HG02588 (cell line): ENCODE measurements around the gene OGDH.
"Not testable (repeated sequence)": the region's sequence is repeated elsewhere in the genome, so short reads cannot be mapped to it uniquely, and the experiment has no call there.

Experiments
- ATAC-seq: cut with Tn5 transposase; IDR thresholded peaks from one replicate; pipeline ENCODE4 v1.9.1; 2021; ENCODE audit warnings: mild to moderate bottlenecking, moderate library complexity; ENCODE audit not compliant: unreplicated experiment

Gene OGDH

DNA sequence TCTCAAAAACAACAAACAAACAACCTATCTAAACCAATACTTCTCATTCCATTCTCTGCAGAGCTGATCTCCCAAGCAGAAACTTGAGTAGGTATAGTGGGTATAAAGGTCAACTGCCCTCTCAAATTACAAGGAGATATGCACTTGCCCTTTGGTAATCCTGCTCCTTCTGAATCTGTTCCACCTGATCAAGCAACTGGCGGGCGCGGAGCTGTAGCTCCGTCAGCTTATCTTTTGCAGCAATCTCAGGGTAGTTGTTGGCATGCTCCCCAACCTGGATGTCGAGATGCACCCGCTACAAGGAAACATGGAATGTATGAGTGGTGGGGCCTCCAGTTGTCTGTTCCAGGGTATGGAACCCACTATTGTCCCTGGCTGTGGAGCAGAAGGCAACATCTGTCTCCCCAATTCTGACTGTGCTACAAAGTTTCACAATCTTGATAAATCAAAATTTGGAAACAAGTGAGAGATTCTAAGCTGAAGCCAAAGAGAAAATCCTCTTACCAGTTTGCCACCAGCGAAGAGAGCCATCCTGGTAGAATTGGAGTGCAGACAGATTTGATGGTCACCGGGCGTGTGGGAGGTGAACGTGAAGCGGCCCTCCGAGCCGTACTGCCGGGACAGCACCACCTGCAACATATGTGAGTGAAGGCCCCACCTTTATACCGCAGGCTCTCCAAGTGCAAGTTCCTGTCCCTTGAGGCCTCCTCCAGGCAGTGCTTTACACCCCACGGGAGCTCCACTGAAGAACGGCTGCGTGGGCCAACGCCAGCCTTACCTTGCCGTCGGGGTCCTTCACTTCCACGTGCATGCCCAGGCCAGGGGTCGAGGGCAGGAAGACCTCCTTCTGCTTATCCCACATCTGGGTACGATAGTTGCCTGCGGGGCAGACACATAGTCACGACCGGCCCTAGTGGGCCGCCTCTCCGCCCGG is 25.2 kb upstream of the OGDH start:
- ATAC-seq = peak; percentile 26

DNA sequence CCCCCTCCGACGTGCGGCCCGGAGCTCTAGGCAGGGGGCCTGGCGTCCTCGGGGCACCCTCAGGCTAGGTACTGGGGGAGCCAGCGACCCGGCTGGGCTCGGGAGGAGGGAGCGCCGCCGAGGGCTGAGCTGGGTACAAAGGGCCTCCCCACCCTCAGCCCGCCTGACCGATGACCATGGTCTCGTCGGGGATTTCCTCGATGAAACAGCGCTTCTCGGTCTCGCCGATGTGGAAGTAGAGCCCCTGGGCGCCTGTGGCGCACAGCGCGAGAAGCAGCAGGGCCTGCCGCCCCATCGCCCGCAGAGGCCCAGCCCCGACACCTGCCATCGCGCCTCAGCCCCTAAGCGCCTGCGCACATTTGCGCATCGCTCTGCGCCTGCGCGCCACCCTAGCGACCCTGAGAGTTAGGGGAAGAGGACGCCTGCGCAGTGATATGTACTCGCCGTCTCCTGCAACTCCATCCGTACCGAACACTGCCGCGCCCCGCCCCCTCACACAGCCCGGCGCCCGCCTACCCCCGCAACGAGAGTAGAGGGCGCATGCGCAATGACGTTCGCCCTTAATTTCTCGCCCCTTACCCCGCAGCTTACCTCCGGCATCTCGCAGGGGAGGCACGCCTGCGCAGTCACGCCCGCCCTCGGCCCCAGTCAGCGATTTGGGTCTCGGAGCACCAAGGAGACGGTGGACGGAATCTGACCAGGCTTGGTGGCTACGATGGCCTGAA is 24.4 kb upstream of the OGDH start, which contains the start of gene TMED4:
TSS of gene TMED4 (minus strand) at position 353 of the 725 bp plus-strand sequence. CDS start at position 328, 25 bp downstream.
- peak; percentile 88 for ATAC-seq

DNA sequence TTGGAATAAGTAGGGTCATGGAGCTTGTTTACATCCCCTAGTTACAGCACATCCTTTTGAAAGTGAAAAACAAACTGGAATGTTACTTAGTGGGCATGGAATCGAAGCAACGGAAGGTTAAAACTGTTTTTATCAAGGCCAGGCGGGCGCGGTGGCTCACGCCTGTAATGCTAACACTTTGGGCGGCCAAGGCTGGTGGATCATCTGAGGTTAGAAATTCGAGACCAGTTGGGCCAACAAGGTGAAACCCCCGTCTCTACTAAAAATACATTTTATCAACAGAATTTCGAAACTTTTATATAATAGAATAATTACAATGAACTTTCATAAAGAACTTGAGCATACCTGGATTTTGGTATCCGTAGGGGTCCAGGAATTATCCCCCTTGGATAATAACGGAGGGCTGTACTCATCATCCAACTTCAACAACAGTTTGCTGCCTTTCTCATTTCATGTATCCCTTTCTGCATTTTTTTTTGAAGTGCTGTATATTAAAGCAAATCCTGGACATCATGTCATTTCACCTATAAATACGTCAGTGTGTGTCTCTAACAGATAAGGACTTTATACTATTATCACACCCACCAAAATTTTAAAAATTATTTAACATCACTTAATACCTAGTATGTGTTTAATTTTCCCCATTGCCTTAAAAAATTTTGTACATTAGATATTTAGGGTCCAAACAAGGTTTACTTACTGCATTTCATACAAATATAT is 23.1 kb upstream of the OGDH start:
- no peak for ATAC-seq

DNA sequence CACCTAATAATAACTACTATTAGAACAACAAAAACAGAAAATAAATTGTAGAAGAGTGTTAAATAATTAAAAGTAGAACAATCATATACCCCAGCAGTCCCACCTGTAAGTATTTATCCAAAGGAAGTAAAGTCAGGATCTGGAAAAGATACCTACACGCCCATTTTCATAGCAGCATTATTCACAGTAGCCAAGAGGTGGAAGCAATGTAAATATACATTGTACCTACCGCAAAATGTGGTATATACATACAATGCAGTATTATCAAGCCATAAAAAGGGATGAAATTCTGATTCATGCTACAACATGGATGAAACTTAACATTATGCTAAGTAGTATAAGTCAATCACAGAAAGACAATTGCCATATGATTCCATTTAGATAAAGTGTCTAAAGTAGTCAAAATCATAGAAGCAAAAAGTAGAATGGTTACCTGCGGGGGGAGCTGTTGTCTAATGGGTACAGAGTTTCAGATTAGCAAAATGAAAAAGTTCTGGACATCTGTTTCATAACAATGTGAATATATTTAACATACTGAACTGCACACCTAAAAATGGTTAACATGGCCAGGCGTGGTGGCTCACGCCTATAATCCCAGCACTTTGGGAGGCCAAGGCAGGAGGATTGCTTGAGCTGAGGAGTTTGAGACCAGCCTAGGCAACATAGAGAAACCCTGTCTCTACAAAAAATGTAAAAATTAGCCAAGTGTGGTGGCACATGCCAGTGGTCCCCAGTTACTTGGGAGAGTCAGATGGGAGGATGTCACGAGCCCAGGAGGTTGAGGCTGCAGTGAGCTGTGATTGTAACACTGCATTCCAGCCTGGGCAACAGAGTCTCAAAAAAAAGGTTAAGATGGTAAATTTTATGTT is 18.4 kb upstream of the OGDH start:
- ATAC-seq = no peak

DNA sequence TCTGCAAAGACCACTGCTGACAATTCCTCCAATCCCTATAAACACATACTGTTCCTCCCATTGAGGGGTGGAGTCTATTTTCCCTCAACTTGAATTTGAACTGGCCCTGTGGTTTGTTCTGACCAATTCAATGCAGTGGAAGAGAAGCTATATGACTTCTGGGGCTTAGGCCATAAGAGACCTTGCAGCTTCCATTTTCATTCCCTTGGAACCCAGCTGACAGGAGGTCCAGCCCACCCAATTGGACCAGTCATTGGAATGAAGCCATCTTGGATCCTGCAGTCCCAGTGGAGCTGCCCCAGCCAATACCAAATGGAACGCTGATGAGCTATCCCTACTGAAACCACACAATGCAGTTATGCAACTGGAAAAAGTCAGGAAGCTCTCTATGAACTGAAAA is 15.5 kb upstream of the OGDH start:
- ATAC-seq = no peak

DNA sequence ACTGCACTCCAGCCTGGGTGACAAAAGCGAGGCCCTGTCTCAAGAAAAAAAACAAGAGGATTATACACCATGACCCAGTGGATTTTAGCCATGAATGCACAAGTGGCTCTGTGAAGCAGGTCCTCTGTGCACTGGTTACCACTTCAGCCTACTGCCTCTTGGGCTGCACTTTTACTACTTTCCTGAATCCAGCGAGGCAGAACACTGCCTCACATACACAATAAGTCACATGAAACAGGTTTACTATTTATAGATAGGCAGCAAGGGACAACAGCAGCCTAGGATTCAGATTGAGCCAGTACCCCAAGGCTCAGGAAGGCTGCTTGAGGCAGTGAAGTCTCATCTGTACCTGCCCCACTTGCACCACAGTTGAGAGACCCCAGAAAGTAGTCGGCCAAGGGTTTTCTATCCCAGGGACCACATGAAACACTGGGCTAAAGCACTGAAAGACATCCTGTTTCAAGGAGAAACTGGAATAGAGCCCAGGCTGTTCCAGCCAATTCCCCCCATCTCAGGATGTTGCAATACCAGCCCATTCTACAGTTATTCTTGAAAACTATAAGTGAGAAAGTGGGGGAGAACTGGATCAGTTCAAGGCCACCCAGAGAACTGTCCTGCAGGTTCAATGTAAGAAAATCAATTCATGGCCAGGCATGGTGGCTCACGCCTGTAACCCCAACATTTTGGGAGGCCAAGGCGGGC is 10.3 kb upstream of the OGDH start:
- no peak for ATAC-seq

DNA sequence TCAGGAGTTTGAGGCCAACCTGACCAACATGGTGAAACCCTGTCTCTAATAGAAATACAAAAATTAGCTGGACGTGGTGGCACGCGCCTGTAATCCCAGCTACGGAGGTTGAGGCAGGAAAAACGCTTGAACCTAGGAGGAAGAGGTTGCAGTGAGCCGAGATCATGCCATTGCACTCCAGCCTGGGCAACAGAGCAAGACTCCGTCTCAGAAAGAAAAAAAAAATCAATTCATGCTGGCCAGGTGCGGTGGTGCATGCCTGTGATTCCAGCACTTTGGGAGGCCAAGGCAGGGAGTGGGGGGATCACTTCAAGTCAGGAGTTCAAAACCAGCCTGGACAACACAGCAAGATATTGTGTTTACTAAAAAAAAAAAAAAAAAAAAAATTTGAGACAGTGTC is 9.2 kb upstream of the OGDH start:
- ATAC-seq = not testable (repeated sequence)

DNA sequence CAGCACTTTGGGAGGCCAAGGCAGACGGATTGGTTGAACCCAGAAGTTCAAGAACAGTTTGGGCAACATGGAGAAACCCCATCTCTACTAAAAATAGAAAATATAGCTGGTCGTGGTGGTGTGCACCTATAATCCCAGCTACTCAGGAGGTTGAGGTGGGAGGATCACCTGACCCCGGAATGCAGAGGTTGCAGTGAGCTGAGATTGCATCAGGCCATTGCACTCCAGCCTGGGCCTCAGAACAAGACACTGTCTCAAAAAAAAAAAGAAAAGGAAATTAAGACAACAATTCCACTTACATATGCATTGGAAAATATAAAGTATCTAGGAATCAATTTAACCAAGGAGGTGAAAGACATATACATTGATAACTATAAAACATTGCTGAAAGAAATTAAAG is 7.2 kb upstream of the OGDH start:
- no peak for ATAC-seq

DNA sequence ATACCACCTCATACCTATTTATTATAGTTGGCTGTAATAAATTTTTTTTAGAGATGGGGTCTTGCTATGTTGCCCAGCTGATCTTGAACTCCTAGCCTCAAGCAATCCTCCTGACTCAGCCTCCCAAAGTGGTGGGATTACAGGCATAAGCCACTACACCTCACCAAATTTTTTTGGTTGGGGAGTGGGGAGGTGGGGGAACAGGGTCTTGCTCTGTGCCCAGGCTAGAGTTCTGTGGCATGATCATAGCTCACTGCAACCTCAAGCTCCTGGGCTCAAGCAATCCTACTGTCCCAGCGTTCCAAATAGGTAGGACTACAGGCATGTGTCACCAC is 3.9 kb upstream of the OGDH start:
- ATAC-seq = no peak

DNA sequence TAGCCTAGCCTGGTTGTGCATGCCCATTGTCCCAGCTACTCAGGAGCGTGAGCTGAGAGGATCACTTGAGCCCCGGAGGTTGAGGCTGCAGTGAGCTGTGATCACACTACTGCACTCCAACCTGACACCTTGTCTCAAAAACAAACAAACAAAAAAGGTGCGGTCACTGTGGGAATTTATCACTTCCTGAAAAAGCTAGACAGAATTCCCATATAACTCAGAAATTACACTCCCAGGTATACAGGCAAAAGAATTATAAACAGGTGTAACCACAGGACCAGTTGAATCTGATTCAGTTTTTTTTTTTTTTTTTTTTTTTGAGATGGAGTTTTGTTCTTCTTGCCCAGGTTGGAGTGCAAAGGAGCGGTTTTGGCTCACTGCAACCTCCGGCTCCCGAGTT is 3.2 kb upstream of the OGDH start:
- no peak for ATAC-seq

DNA sequence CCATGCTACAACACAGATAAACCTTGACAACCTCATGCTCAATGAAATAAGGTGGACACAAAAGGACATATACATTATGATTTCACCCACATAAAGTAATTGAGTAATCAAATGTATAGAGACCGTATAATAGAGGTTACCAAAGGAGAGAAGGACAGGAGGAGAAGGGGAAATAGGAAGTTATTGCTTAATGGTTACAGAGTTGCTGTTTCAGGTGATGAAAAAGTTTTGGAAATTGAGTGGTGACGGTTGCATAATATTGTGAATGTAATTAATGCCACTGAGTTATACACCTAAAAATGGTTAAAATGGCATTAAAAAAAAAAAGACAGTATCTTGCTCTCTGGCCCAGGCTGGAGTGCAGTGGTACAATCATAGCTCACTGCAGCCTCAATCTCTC is 1.5 kb upstream of the OGDH start:
- no peak for ATAC-seq

DNA sequence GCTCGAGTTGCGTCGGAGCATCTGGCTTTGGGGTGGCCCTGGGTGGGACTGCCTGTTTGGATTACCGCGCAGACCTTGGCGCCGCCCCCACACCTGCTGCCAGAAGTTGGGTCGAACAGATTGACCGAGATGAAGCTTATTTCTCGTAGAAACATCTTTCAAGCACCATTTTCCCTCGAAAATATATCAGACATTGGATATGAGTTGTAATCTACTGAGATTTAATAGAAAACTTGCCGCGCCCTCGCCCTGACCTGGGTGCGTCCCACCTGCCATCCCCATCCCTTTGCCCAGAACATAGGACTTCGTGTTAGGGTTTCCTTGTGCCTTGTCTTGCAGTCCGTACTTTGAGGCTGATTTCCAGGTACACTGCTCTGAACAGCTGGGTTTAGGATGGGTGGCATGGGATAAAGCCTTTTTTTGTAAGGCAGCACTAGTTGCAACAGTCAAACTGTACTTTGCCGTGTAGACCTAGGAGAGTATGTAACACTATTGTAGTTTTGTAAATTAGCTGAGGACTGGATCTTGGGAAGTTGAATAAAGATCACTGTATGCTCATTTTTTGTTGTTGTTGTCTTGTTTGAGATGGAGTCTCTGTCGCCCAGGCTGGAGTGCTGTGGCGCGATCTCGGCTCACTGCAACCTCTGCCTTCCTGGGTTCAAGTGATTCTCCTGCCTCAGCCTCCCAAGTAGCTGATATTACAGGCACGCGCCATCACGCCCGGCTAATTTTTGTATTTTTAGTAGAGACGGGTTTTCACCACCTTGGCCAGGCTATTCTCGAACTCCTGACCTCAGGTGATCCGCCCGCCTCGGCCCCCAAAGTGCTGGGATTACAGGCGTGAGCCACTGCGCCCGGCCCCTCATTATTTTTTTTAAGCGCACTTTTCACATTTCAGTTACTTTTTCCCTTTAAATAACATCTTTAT is 978 bp downstream of the OGDH start:
- ATAC-seq = no peak

DNA sequence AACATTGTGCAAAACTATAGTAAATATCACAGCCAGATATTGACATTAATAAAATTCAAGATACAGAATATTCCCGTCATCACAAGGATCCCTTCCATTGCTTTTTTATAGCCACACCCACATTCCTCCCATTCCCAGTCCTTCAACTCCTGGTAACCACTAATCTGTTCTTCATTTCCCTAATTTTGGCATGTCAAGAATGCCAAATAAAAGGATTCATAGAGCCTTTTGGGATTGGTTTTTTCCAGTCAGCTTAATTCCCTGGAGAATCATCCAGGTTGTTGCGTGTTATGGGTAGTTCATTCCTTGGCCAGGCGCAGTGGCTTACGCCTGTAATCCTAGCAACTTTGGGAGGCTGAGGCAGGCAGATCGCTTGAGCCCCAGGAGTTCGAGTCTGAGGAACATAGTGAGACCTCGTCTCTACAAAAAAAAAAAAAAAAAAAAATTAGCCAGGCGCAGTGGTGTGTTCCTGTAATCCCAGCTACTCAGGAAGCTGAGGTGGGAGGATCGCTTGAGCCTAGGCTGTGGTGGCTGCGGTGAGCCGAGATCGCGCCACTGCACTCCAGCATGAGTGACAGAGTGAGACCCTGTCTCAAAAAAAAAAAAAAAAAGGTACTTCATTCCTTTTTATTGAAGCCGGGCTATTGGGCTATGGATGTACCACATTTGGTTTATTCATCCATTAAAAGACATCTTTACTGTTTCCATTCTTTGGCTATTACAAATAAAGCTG is 2.7 kb downstream of the OGDH start:
- no peak for ATAC-seq

DNA sequence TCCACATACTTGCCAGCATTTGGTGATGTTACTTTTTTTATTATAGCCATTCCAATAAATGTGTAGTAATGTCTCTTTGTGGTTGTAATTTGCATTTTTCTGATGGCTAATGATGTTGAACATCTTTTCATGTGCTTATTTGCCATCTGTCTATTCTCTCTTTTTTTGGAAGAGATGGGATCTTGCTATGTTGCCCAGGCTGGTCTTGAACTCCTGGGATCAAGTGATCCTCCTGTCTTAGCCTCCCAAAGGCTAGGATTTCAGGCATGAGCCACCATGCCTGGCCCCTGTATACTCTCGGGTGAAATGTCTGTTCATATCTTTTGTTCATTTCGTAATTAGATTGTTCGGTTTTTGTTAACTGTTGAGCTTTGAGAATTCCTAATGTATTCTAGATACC is 3.4 kb downstream of the OGDH start:
- no peak for ATAC-seq

DNA sequence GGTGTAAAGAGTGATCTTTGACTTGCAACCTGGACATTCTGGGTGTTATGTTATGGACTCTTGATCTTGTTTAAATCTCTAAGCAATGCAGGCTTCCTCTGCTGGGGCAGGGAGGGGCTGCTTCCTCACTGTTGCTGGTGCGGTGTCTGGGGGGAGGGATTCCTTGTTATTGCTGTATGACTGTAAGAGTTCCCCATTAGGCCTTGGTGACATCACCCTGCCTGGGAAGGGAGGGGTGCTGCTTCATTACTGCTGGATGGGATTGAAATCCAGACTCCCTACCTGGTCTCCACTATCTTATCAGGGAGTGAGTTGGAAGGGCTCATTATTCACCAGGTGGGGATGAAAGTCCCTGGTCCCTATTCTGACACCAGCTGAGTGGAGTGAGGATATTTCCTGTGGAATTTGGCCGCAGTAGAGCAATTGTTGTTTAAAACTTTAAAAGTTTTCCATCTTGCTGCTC is 8.8 kb downstream of the OGDH start:
- ATAC-seq = no peak

DNA sequence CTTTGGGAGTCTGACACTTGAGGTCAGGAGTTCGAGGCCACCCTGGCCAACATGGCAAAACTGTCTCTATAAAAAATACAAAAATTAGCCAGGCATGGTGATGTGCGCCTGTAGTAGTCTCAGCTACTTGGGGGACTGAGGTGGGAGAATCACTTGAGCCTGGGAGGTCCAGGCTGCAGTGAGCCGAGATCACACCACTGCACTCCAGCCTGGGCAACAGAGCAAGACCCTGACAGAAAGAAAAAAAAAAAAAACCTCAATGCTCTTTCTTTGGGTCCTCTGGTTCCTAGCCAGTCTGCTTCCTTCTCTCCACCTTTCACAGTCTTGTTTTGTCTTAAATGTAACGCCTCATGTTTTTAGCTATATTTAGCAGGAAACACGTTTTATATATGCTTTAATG is 9.4 kb downstream of the OGDH start:
- ATAC-seq = no peak

DNA sequence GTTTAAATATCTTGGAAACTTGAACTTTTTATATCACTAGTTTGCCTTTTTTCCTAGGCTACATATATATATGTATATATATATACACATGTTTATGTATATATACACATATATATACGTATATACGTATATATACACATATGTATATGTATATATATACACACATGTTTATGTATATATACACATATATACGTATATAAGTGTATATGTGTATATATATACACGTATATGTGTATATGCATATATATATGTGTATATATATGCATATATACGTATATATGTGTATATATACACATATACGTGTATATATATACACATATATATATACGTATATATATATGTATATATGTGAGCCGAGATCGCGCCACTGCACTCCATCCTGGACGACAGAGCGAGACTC is 10.1 kb downstream of the OGDH start:
- no peak for ATAC-seq

DNA sequence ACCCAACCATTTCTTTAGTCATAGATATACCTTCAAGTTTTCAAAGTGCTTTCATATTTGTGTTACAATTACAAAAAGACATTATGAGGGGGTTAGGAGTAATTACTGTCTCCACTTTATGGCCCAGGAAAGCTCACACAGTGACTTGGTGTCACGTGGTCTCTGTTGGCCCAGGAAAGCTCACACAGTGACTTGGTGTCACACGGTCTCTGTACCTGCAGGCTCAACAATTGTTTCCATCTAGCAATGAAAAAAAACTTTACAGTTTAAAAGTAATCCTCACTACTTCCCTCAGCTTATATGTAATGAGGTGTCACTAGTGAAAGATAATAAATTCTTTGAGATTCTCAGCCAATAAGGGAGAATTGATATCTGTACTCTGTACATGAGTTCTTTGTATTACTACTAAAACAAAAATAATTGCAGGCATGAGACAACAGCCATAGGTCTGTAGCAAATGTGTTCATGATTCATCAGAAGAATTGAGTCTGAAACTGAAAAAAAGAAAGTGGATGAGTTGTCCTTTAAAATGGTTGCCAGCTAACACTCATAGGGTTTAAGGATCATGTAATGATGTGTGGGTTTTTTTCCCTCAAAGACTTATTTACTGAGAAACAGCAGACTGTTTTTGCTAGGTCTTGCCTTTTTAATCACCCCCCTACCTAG is 10.9 kb downstream of the OGDH start:
- no peak for ATAC-seq
